LNCAP (cell line): ENCODE measurements around the gene DCTN5.

Experiments
- CTCF ChIP-seq: fragments of 450-650 bp; IDR thresholded peaks from 2 replicates; pipeline ENCODE4 v1.5.1; 2017; ENCODE audit warnings: mild to moderate bottlenecking

The DCTN5 gene

DNA sequence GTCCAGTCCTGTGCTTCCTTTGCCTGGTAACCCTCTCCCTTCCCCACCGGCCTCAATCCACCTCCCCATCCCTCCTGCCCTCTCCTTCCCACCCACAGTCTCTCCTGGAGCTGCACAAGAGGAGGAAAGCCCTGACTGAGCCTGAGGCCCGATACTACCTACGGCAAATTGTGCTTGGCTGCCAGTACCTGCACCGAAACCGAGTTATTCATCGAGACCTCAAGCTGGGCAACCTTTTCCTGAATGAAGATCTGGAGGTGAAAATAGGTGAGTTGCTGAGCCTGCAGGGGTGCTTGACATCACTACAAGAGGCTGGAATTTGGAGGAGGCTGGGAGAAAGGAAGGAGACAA lies 38.7 kb downstream of the DCTN5 start:
- no peak for TF ChIP-seq CTCF

GRCh38 chr16:23682181-23682580 lies 40.9 kb downstream of the DCTN5 start:
- no peak for TF ChIP-seq CTCF

DNA sequence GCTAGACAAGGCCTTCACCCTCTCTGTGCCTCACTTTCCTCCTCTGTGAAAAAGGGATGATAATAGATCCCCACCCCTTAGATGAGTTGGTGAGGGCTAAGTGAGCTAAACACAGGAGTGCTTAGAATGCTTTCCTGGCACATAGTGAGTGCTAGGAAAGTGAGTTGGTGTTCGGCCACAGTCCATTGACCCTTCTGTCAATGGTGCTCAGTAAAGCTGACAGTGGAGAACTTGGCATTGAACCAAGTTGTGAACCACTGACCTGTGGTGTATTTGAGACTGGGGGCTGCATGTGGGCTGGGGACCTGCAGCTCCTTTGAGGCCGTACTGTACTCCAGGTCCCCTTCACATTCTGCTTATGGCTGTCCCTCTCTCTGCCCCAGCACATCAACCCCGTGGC lies 42.2 kb downstream of the DCTN5 start:
- TF ChIP-seq CTCF = no peak

- no peak for TF ChIP-seq CTCF
These were observed 46.0 kb downstream of the DCTN5 start for GRCh38 chr16:23687034-23687808.

DNA sequence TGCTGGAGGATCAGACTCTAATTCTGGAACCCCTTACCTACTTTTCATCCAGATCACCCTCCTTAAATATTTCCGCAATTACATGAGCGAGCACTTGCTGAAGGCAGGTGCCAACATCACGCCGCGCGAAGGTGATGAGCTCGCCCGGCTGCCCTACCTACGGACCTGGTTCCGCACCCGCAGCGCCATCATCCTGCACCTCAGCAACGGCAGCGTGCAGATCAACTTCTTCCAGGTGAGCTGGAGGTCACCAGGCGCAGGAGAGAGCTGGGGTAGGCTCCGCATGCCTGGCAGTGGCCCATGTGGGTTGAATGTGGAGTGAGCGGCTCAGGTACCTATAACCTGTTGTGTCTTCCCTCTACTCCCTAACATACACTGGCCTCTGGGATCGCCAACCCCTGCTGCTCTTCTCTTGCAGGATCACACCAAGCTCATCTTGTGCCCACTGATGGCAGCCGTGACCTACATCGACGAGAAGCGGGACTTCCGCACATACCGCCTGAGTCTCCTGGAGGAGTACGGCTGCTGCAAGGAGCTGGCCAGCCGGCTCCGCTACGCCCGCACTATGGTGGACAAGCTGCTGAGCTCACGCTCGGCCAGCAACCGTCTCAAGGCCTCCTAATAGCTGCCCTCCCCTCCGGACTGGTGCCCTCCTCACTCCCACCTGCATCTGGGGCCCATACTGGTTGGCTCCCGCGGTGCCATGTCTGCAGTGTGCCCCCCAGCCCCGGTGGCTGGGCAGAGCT lies 48.3 kb downstream of the DCTN5 start:
- no peak for TF ChIP-seq CTCF

DNA sequence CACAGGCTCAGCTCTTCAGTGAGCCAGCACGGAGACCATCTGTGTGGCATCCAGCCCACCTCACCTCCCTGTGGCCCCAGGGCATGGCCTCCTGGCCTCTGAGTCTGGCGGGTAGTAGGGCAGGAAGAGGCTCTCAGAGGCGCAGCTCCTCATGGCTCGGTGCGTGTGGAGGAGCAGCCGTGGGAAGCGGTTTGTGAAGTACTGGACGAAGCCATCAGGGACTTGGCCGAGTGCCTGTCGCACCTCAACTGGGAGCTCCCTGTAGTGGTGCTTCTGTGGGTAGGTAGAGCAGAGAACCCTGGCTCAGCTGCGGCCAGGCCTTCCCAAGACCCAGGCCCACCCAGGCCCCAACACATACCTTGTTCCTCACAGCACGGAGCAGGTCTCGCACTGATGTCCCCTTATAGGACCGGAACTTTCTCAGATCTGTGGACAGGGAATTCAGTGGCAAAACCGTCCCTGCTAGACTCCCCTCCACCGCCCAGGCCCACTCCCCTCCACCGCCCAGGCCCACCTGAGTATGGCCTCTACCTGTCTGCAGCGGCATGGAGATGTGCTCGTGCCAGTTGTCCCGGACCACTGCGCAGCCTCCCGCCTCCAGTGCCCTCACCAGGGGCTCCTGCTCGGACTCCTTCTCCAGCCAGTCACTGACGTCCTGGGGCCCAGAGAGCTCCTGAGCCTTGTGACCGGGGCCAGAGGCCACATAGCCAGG lies 49.7 kb downstream of the DCTN5 start:
- no peak for TF ChIP-seq CTCF

- no peak for TF ChIP-seq CTCF
These were observed 50.4 kb downstream of the DCTN5 start for GRCh38 chr16:23691483-23692189.
